H1 (cell line): ENCODE results near the gene RNF125. TPM values are rescaled to one million over a fixed set of nuclear protein-coding genes. Genes with fewer than 3 reads are reported as not detected.
A peak's percentile ranks its signal among the peaks of the same experiment; 100 is the strongest.

Experiments
- CHD2 ChIP-seq: IDR thresholded peaks from 2 replicates; pipeline ENCODE4 v1.6.1; 2012; ENCODE audit warnings: low read length, improper control_type of control experiment
- GTF2F1 ChIP-seq: IDR thresholded peaks from 2 replicates; pipeline ENCODE4 v1.6.1; 2012; ENCODE audit warnings: low read depth, low read length, improper control_type of control experiment, borderline replicate concordance
- KDM1A ChIP-seq: fragments of 200-600, 300-600 bp; sonication (generic); IDR thresholded peaks from 2 replicates; pipeline ENCODE4 v1.7.1; 2016; ENCODE audit warnings: mild to moderate bottlenecking, low read length, borderline replicate concordance
- MAFK ChIP-seq: IDR thresholded peaks from 2 replicates; pipeline ENCODE4 v1.6.1; 2012; ENCODE audit warnings: low read depth, mild to moderate bottlenecking, improper control_type of control experiment, low read length
- POLR2A ChIP-seq, 2 experiments: IDR thresholded peaks; 1 replicate in 1 of 2; 2 replicates in 1 of 2; pipeline ENCODE4 v1.6.1; 2011; ENCODE audit warnings: low read depth in 2 of 2, low read length in 2 of 2, mild to moderate bottlenecking in 2 of 2; ENCODE audit errors: control extremely low read depth in 1 of 2
- RFX5 ChIP-seq: IDR thresholded peaks from 2 replicates; pipeline ENCODE4 v1.6.1; 2011; ENCODE audit warnings: low read depth, low read length, improper control_type of control experiment, borderline replicate concordance
- RXRA ChIP-seq: IDR thresholded peaks from 2 replicates; pipeline ENCODE4 v1.6.1; 2011; ENCODE audit warnings: low read depth, mild to moderate bottlenecking, low read length, moderate library complexity; ENCODE audit not compliant: insufficient read depth
- SP4 ChIP-seq: IDR thresholded peaks from 2 replicates; pipeline ENCODE4 v1.6.1; 2012; ENCODE audit warnings: low read length, inconsistent platforms
- SUZ12 ChIP-seq: fragments of 200-600 bp; sonication (generic); IDR thresholded peaks from 2 replicates; pipeline ENCODE4 v1.6.1; 2012; ENCODE audit warnings: mild to moderate bottlenecking, inconsistent platforms, low read length, moderate library complexity, mixed read lengths
- polyA plus RNA-seq, 7 experiments: library from polyadenylated mRNA; depleted of rRNA in 3 of 7; stranded (reverse) in 5 of 7; unstranded in 2 of 7; fragments of >200 nt in 5 of 7; fragments of 200-250 nt in 2 of 7; gene quantifications; 1 replicate in 5 of 7; 2 replicates in 1 of 7; 4 replicates in 1 of 7; pipeline versions ENCODE4 v1.2.1 to v1.2.3, GENCODE V29; 2011 to 2013; ENCODE audit warnings: missing spikeins in 2 of 7, mixed read lengths in 2 of 7
- total RNA-seq: library from RNA; stranded (reverse); fragmentation: NEBNext Ultra II Directional; extraction: Animal tissue kit (Norgen Biotek cat#: 25700); gene quantifications from 2 replicates; pipeline ENCODE4 v1.2.1, GENCODE V29; 2021
- TF ChIP-seq, protein P1 (sequence below): IDR thresholded peaks from 2 replicates; pipeline ENCODE4 v1.6.1; 2011; ENCODE audit warnings: low read depth, mild to moderate bottlenecking, low read length; ENCODE audit not compliant: insufficient read depth

Gene RNF125
- total and polyA plus RNA-seq, 2 of the 8 experiments (the other 6 are each of a cell fraction or from before 2014, with no cell fraction given), result 14.3 to 15.2 TPM

DNA sequence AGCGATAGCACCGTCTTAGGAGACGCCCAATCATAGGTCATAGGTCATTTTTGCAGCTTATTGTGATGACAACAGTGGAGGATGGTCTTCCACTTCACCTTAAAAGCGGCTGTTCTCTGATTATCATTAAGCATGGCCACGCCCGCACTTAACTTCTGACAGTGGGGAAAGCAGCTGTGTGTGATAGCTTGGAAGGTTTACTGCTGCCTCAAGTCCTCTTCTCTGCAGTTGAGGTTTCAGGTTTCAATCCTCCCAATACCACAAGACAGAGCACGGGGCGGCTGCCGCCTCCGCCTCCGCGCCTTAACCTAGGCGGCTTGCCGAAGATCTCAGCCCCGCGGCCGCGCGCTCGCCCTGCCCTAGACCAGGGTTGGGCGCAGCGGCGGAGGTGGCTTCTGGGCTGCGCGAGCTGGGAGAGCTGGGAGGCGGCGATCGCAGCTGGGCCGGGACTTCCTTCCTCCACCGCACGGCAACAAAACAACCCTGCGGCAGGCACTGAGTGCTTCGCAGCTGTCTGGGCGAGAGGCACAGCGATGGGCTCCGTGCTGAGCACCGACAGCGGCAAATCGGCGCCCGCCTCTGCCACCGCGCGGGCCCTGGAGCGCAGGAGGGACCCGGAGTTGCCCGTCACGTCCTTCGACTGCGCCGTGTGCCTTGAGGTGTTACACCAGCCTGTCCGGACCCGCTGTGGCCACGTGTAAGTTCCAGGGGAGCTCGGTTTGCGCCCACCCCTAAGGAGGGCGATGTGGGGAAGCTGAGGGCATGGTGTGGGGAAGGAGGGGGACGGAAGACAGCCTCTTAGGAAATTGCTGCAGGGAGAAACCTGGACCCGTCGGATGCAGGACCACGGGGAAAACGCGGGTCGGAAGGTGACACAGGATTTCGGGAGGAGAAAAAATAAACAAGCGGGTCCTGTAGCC is at the start of gene RNF125 (continued):
- TF ChIP-seq RFX5 (no peak), CHD2 (no peak), SUZ12 (0 out of 2 replicates have a peak, but pooled peaks have one; percentile 40), MAFK (no peak), POLR2A (IDR thresholded peaks at IDR 0.05; ENCODE audit: control extremely low read depth in 1 of 2, low read depth in 2 of 2, low read length in 2 of 2) (peak; percentile 61 to 62), RXRA (no peak), SP4 (no peak; the same call in 1 of the 2 replicates), KDM1A (no peak), GTF2F1 (no peak)
- TF ChIP-seq, protein P1, sequence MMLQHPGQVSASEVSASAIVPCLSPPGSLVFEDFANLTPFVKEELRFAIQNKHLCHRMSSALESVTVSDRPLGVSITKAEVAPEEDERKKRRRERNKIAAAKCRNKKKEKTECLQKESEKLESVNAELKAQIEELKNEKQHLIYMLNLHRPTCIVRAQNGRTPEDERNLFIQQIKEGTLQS, result no peak
